Measurements from ENCODE around the gene NR3C2. TPM values are rescaled to one million over a fixed set of nuclear protein-coding genes. Genes with fewer than 3 reads are reported as not detected.

NR3C2 gene
- total RNA-seq, 1 experiment from 2014 or later = 0.96 TPM

GRCh38 chr4:148238086-148238485, 204.1 kb downstream of the NR3C2 start:
- Histone ChIP-seq H3K4me2 (no peak overlapping the region), H3F3A (ENCODE audit: insufficient read depth, low read depth) (no peaks in the 10 kb centered on the region), H3K27me3 (ENCODE audit: insufficient read depth, low read depth) (no peaks in the 10 kb centered on the region), H3K9me3 (ENCODE audit: insufficient read depth, low read depth) (no peaks in the 10 kb centered on the region), H3K4me1 (replicated peaks; ENCODE audit: insufficient read depth) (no peaks in the 10 kb centered on the region), H3K79me2 (ENCODE audit: low read depth) (no peaks in the 10 kb centered on the region), H3K4me3 (no peak overlapping the region), H3K27ac (no peak overlapping the region), H4K20me1 (ENCODE audit: insufficient read depth) (no peaks in the 10 kb centered on the region), H2AFZ (no peak overlapping the region), H3K9me2 (ENCODE audit: insufficient read depth) (no peaks in the 10 kb centered on the region), H3K36me3 (ENCODE audit: low read depth) (no peaks in the 10 kb centered on the region)
- POLR2A ChIA-PET (ENCODE audit: unreplicated experiment) = no interaction called here
- intact Hi-C loops (cut with micrococcal nuclease; ENCODE audit: unreplicated experiment) = no loop called here
- CTCF ChIA-PET = no interaction called here
- no TSS peak for BruUV-seq (replicated peaks)
- TF ChIP-seq CTCF (conservative IDR thresholded peaks at IDR 0.05) (no peak), EZH2 (IDR thresholded peaks at IDR 0.05; ENCODE audit: low read depth) (no peak)
- DNase-seq = no peak

- Histone ChIP-seq H3K27me3 (ENCODE audit: insufficient read depth, low read depth) (no peaks in the 10 kb centered on the region), H3F3A (ENCODE audit: insufficient read depth, low read depth) (no peaks in the 10 kb centered on the region), H4K20me1 (ENCODE audit: insufficient read depth) (no peaks in the 10 kb centered on the region), H3K4me1 (replicated peaks; ENCODE audit: insufficient read depth) (no peaks in the 10 kb centered on the region), H3K9me2 (ENCODE audit: insufficient read depth) (no peaks in the 10 kb centered on the region), H3K27ac (no peak overlapping the region), H3K79me2 (ENCODE audit: low read depth) (no peaks in the 10 kb centered on the region), H3K4me2 (no peak overlapping the region), H3K9me3 (ENCODE audit: insufficient read depth, low read depth) (no peaks in the 10 kb centered on the region), H3K4me3 (no peak overlapping the region), H3K36me3 (ENCODE audit: low read depth) (no peaks in the 10 kb centered on the region), H2AFZ (no peak overlapping the region)
- intact Hi-C loops (cut with micrococcal nuclease; ENCODE audit: unreplicated experiment) = no loop called here
- DNase-seq = no peak
- BruUV-seq (replicated peaks) = no TSS peak
- ChIA-PET CTCF (no interaction called here), POLR2A (ENCODE audit: unreplicated experiment) (no interaction called here)
- TF ChIP-seq EZH2 (IDR thresholded peaks at IDR 0.05; ENCODE audit: low read depth) = no peak
- TF ChIP-seq CTCF (conservative IDR thresholded peaks at IDR 0.05) = no peak
Observed at GRCh38 chr4:148235809-148236208, 206.4 kb downstream of the NR3C2 start.

- DNase-seq = no peak
- no peak for TF ChIP-seq EZH2 (IDR thresholded peaks at IDR 0.05; ENCODE audit: low read depth)
- no peak for TF ChIP-seq CTCF (conservative IDR thresholded peaks at IDR 0.05)
- Histone ChIP-seq H4K20me1 (ENCODE audit: insufficient read depth) (no peaks in the 10 kb centered on the region), H3K79me2 (ENCODE audit: low read depth) (no peaks in the 10 kb centered on the region), H3K27me3 (ENCODE audit: insufficient read depth, low read depth) (no peaks in the 10 kb centered on the region), H3K4me3 (no peak overlapping the region), H3K4me2 (no peak overlapping the region), H2AFZ (no peak overlapping the region), H3K9me3 (ENCODE audit: insufficient read depth, low read depth) (no peaks in the 10 kb centered on the region), H3K4me1 (replicated peaks; ENCODE audit: insufficient read depth) (no peaks in the 10 kb centered on the region), H3F3A (ENCODE audit: insufficient read depth, low read depth) (no peaks in the 10 kb centered on the region), H3K27ac (no peak overlapping the region), H3K9me2 (ENCODE audit: insufficient read depth) (no peaks in the 10 kb centered on the region), H3K36me3 (ENCODE audit: low read depth) (no peaks in the 10 kb centered on the region)
- ChIA-PET POLR2A (ENCODE audit: unreplicated experiment) (no interaction called here), CTCF (no interaction called here)
- no TSS peak for BruUV-seq (replicated peaks)
- intact Hi-C loops (cut with micrococcal nuclease; ENCODE audit: unreplicated experiment) = no loop called here
Observed at GRCh38 chr4:148229798-148230197, 212.4 kb downstream of the NR3C2 start.

Measured in PC-9 (cell line).